GM12873 (cell line): Measurements from ENCODE around the gene MED13L.

Source experiments
- CTCF ChIP-seq: IDR thresholded peaks from 2 replicates; pipeline ENCODE4 v1.5.1; 2012; ENCODE audit warnings: low read depth, mild to moderate bottlenecking, moderate library complexity, low read length, control low read depth; ENCODE audit not compliant: insufficient read depth; ENCODE audit errors: missing control alignments

MED13L gene

GRCh38 chr12:116215023-116215422 is 62.5 kb downstream of the MED13L start:
- no peak for TF ChIP-seq CTCF

GRCh38 chr12:116213885-116214527 is 63.5 kb downstream of the MED13L start:
- TF ChIP-seq CTCF = no peak

GRCh38 chr12:116213014-116213413 is 64.5 kb downstream of the MED13L start:
- TF ChIP-seq CTCF = no peak

GRCh38 chr12:116210762-116211161 is 66.7 kb downstream of the MED13L start:
- no peak for TF ChIP-seq CTCF

GRCh38 chr12:116210131-116210530 is 67.4 kb downstream of the MED13L start:
- no peak for TF ChIP-seq CTCF

- TF ChIP-seq CTCF = no peak
Observed at GRCh38 chr12:116209503-116209902, 68.0 kb downstream of the MED13L start.

- no peak for TF ChIP-seq CTCF
Observed at GRCh38 chr12:116207274-116207673, 70.2 kb downstream of the MED13L start.
